ENCODE measurements around the gene TLR10. TPM values are rescaled to one million over a fixed set of nuclear protein-coding genes. Genes with fewer than 3 reads are reported as not detected.

The TLR10 gene
- total and polyA plus RNA-seq, 8 donors = 0.15 to 1.1 (median 0.66) TPM; not detected in 4

DNA sequence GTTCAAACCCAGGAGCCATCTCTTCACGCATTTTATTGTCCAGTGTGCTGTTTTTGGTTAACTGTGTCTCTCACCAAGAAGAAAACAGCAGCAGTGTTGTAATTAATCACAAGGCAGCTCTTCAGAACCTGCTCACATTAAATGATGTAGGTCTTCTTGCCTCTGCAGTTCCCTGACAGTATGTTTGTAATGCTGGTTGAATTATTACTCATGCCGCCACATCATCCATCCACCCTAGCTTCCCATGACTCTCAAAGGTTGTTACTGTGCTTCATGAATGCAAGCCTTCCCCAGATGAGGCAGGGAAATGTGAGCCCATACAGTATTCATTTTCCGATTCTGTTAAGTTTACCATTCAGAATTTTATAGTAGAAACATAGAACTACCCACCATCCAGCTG, 17.4 kb downstream of the TLR10 start:
- no peak overlapping the region for H3K4me3 ChIP-seq
- 91 to 97% (median 93%) methylated on average over 3 of the region's 3 CpGs for WGBS, 5 donors
- no peaks in the 10 kb centered on the region for H3K27me3 ChIP-seq
- no peaks in the 10 kb centered on the region for H3K4me1 ChIP-seq
- TF ChIP-seq, protein P1, sequence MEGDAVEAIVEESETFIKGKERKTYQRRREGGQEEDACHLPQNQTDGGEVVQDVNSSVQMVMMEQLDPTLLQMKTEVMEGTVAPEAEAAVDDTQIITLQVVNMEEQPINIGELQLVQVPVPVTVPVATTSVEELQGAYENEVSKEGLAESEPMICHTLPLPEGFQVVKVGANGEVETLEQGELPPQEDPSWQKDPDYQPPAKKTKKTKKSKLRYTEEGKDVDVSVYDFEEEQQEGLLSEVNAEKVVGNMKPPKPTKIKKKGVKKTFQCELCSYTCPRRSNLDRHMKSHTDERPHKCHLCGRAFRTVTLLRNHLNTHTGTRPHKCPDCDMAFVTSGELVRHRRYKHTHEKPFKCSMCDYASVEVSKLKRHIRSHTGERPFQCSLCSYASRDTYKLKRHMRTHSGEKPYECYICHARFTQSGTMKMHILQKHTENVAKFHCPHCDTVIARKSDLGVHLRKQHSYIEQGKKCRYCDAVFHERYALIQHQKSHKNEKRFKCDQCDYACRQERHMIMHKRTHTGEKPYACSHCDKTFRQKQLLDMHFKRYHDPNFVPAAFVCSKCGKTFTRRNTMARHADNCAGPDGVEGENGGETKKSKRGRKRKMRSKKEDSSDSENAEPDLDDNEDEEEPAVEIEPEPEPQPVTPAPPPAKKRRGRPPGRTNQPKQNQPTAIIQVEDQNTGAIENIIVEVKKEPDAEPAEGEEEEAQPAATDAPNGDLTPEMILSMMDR (IDR thresholded peaks at IDR 0.05) = no peak
- no peak for TF ChIP-seq POLR2A (IDR thresholded peaks at IDR 0.05)
- no peak for TF ChIP-seq POLR2AphosphoS5 (IDR thresholded peaks at IDR 0.05)
- no peak for TF ChIP-seq EP300 (IDR thresholded peaks at IDR 0.05)
- no peaks in the 10 kb centered on the region for H3K36me3 ChIP-seq
- H3K27ac ChIP-seq = no peak overlapping the region
- no peak for DNase-seq
- intact Hi-C loops (cut with DNase I; ENCODE audit: low total_unique reads) = loop anchor here (10.0 kb wide), 2 partner anchors 89 to 369 kb away; partner anchors contain the start of gene TLR6
- no peaks in the 10 kb centered on the region for H3K9me3 ChIP-seq

DNA sequence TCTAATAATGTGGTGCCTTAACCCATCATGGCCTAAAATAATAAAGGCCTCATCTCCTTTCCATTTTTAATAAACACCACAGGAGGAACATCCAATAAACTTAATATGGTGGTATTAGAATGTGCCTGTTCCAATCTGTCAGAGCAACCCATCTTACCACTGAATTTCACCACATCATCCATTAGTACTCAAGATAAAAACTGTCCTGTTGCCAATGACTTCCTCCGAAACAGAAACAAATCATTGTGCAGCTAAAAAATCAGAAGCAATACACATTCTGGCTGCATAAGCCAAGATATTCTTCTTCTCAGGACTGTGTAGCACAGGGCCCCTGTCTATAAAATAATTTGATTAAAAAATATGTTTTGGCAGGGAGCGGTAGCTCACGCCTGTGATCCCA, 18.5 kb downstream of the TLR10 start:
- TF ChIP-seq POLR2A (IDR thresholded peaks at IDR 0.05) (no peak), POLR2AphosphoS5 (IDR thresholded peaks at IDR 0.05) (no peak), EP300 (IDR thresholded peaks at IDR 0.05) (no peak)
- TF ChIP-seq, protein P1 (IDR thresholded peaks at IDR 0.05) = no peak
- Histone ChIP-seq H3K4me1 (peaks cover 0 to 3% (median 2%) of the 10 kb centered on the region in 4 donors), H3K9me3 (no peaks in the 10 kb centered on the region), H3K4me3 (no peak overlapping the region), H3K27me3 (no peaks in the 10 kb centered on the region), H3K27ac (no peak overlapping the region), H3K36me3 (no peaks in the 10 kb centered on the region)
- DNase-seq = no peak
- 78 to 94% (median 93%) methylated on average over 3 of the region's 3 CpGs for WGBS, 5 donors
- intact Hi-C loops (cut with DNase I; ENCODE audit: low total_unique reads) = loop anchor here (10.0 kb wide), 2 partner anchors 91 to 371 kb away; partner anchors contain the start of gene TLR6

DNA sequence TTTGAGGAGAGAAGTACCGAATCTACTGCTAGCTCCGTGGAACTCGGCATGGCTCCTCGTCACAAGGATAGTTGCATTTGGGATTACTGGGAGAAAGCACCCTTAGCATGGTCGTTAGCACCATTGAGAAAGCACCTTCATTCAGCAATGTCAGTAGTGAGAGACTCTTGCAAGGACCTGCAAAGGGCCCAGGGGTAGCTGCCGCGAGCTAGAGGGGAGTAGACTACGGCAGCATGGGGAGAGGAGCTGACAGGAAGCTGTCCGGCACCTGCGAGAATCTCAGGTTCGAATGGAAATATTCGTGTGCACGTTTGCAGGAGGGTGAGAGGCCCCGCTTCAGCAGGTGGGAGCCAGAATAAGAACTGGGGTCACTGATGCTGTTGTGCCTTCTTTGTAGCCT, 20.2 kb downstream of the TLR10 start:
- peaks cover 0 to 6% (median 5%) of the 10 kb centered on the region in 4 donors for H3K4me1 ChIP-seq
- intact Hi-C loops (cut with DNase I; ENCODE audit: low total_unique reads) = loop anchor here (10.0 kb wide), 2 partner anchors 92 to 372 kb away; partner anchors contain the start of gene TLR6
- no peak overlapping the region for H3K4me3 ChIP-seq
- TF ChIP-seq, protein P1 (IDR thresholded peaks at IDR 0.05) = no peak
- TF ChIP-seq EP300 (IDR thresholded peaks at IDR 0.05) = no peak
- TF ChIP-seq POLR2A (IDR thresholded peaks at IDR 0.05) = no peak
- no peak for TF ChIP-seq POLR2AphosphoS5 (IDR thresholded peaks at IDR 0.05)
- H3K9me3 ChIP-seq = no peaks in the 10 kb centered on the region
- peak overlapping the region in 1 of 5 donors; percentile 62 for H3K27ac ChIP-seq
- WGBS, 5 donors = 84 to 94% (median 89%) methylated on average over 14 of the region's 14 CpGs
- H3K27me3 ChIP-seq = no peaks in the 10 kb centered on the region
- no peak for DNase-seq
- no peaks in the 10 kb centered on the region for H3K36me3 ChIP-seq

DNA sequence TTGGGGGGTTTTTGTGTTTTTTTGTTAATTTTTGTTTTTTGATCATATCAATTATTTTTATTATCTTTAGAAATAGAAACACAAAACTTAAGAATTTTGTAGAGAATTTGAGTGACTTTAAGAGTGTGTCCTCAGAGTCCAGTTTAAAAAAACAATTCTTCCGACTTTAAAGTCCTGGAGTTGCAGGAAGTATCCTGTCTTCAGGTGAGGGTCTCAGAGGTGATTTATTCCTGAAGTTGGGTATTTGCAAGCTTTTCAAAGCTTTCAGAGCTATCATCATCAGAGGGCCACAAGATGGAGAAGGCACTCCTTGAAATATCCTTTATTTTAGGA, 23.0 kb downstream of the TLR10 start:
- Histone ChIP-seq H3K36me3 (no peaks in the 10 kb centered on the region), H3K9me3 (no peaks in the 10 kb centered on the region), H3K4me3 (no peak overlapping the region), H3K4me1 (peaks cover 0 to 6% (median 5%) of the 10 kb centered on the region in 4 donors), H3K27ac (no peak overlapping the region), H3K27me3 (no peaks in the 10 kb centered on the region)
- WGBS, 5 donors = 85 to 96% (median 94%) methylated on average over 1 of the region's 1 CpG
- DNase-seq = no peak
- intact Hi-C loops (cut with DNase I; ENCODE audit: low total_unique reads) = loop anchor here (10.0 kb wide), 2 partner anchors 95 to 375 kb away; partner anchors contain the start of gene TLR6
- TF ChIP-seq POLR2AphosphoS5 (IDR thresholded peaks at IDR 0.05) (no peak), POLR2A (IDR thresholded peaks at IDR 0.05) (no peak), EP300 (IDR thresholded peaks at IDR 0.05) (no peak)
- TF ChIP-seq, protein P1 (IDR thresholded peaks at IDR 0.05) = no peak
